A673 (cell line): ENCODE results near the gene SAT1. TPM values are rescaled to one million over a fixed set of nuclear protein-coding genes. Genes with fewer than 3 reads are reported as not detected.

Experiments
- BruUV-seq: library from RNA; stranded (reverse); fragments of 400-500 nt; replicated peaks from 2 replicates; lab custom pipeline; 2021; lab: Mats Ljungman, UMichigan
- CTCF ChIA-PET: fragments of 300-600 bp; sonication (Branson Sonifier 250); formaldehyde crosslinking; loops from one replicate; lab custom pipeline; 2022; ENCODE audit warnings: antibody characterized with exemption; lab: Charles Lee
- POLR2A ChIA-PET: fragments of 300-600 bp; sonication (Branson Sonifier 250); formaldehyde crosslinking; loops from one replicate; lab custom pipeline; 2022; ENCODE audit warnings: antibody characterized with exemption; ENCODE audit not compliant: low non-redundant PET; lab: Charles Lee
- DNase-seq: peaks from one replicate; pipeline ENCODE4 v3.0.0-alpha.2; 2015; ENCODE audit warnings: low spot score
- H3K27ac ChIP-seq: fragments of 200-600 bp; sonication (generic); 2 replicates; pipeline ENCODE4 v1.5.1; 2016; ENCODE audit warnings: mixed run types, low read depth, mild to moderate bottlenecking, mixed read lengths, antibody characterized with exemption, low read length; ENCODE audit not compliant: poor library complexity, severe bottlenecking
- H3K27me3 ChIP-seq: fragments of 200-600 bp; sonication (generic); replicated peaks from 2 replicates; pipeline ENCODE4 v1.6.1; 2017; ENCODE audit warnings: mixed run types, low read depth, mild to moderate bottlenecking, mixed read lengths, antibody characterized with exemption, low read length; ENCODE audit not compliant: insufficient read depth, poor library complexity
- H3K36me3 ChIP-seq: fragments of 200-600 bp; sonication (generic); 2 replicates; pipeline ENCODE4 v1.6.1; 2016; ENCODE audit warnings: mixed run types, mild to moderate bottlenecking, mixed read lengths, antibody characterized with exemption, low read length; ENCODE audit not compliant: insufficient read depth, poor library complexity, severe bottlenecking
- H3K4me1 ChIP-seq: fragments of 200-600 bp; sonication (generic); 2 replicates; pipeline ENCODE4 v1.6.1; 2017; ENCODE audit warnings: mixed run types, mild to moderate bottlenecking, mixed read lengths, antibody characterized with exemption, low read length; ENCODE audit not compliant: insufficient read depth, poor library complexity, severe bottlenecking
- H3K4me3 ChIP-seq: fragments of 200-600 bp; sonication (generic); 2 replicates; pipeline ENCODE4 v1.5.1; 2016; ENCODE audit warnings: low read depth, mixed run types, mild to moderate bottlenecking, mixed read lengths, low read length; ENCODE audit not compliant: poor library complexity, severe bottlenecking
- H3K9me3 ChIP-seq: fragments of 200-600 bp; sonication (generic); 2 replicates; pipeline ENCODE4 v1.6.1; 2016; ENCODE audit warnings: mixed run types, low read depth, mild to moderate bottlenecking, mixed read lengths, antibody characterized with exemption, low read length; ENCODE audit not compliant: poor library complexity, severe bottlenecking
- EZH2 ChIP-seq: fragments of 200-600 bp; sonication (generic); IDR thresholded peaks from 2 replicates; pipeline ENCODE4 v1.6.1; 2017; ENCODE audit warnings: borderline replicate concordance, low read depth, mild to moderate bottlenecking, mixed read lengths, antibody characterized with exemption, low read length; ENCODE audit not compliant: poor library complexity, severe bottlenecking
- intact Hi-C: fragments of 100-400 bp; cut with micrococcal nuclease; formaldehyde crosslinking; loops from one replicate; pipeline ENCODE4 v1.10.0; 2022; ENCODE audit not compliant: unreplicated experiment
- total RNA-seq: library from RNA; stranded (reverse); gene quantifications from 2 replicates; pipeline ENCODE4 v1.2.3, GENCODE V29; 2021
- TF ChIP-seq, protein P1 (sequence below): fragments of 300-800, 200-600 bp; sonication (generic); conservative IDR thresholded peaks from 2 replicates; pipeline ENCODE4 v1.5.1; 2017; ENCODE audit warnings: low read depth, mild to moderate bottlenecking, antibody characterized with exemption, low read length, moderate library complexity, mixed read lengths

SAT1 gene
- total RNA-seq, 1 experiment from 2014 or later: 21.6 TPM

DNA sequence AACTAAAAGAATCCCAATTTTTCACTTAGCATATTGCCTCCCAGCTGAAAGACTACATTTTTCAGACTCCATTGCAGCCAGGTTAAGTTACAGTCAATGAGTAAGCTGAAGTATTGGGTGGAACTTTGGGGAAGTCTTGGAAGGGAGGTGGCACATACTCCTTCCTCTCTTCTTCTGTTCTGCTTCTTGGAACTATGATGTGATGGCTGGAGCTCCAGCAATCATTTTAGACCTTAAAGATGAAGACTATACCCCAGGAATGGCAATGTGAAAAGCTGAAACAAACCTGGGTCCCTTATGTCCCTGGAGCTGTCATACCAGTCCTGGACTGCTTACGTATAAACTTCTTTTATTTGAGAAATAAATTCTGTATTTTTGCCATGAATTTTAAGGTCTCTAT, 30.8 kb downstream of the SAT1 start:
- Histone ChIP-seq H3K4me3 (no peak overlapping the region), H3K27ac (no peak overlapping the region), H3K4me1 (no peaks in the 10 kb centered on the region), H3K36me3 (no peaks in the 10 kb centered on the region), H3K27me3 (no peaks in the 10 kb centered on the region), H3K9me3 (no peaks in the 10 kb centered on the region)
- no peak for DNase-seq
- POLR2A ChIA-PET: no interaction called here
- intact Hi-C loops: no loop called here
- no peak for TF ChIP-seq EZH2
- TF ChIP-seq, protein P1, sequence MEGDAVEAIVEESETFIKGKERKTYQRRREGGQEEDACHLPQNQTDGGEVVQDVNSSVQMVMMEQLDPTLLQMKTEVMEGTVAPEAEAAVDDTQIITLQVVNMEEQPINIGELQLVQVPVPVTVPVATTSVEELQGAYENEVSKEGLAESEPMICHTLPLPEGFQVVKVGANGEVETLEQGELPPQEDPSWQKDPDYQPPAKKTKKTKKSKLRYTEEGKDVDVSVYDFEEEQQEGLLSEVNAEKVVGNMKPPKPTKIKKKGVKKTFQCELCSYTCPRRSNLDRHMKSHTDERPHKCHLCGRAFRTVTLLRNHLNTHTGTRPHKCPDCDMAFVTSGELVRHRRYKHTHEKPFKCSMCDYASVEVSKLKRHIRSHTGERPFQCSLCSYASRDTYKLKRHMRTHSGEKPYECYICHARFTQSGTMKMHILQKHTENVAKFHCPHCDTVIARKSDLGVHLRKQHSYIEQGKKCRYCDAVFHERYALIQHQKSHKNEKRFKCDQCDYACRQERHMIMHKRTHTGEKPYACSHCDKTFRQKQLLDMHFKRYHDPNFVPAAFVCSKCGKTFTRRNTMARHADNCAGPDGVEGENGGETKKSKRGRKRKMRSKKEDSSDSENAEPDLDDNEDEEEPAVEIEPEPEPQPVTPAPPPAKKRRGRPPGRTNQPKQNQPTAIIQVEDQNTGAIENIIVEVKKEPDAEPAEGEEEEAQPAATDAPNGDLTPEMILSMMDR: no peak
- no TSS peak for BruUV-seq
- CTCF ChIA-PET: no interaction called here

DNA sequence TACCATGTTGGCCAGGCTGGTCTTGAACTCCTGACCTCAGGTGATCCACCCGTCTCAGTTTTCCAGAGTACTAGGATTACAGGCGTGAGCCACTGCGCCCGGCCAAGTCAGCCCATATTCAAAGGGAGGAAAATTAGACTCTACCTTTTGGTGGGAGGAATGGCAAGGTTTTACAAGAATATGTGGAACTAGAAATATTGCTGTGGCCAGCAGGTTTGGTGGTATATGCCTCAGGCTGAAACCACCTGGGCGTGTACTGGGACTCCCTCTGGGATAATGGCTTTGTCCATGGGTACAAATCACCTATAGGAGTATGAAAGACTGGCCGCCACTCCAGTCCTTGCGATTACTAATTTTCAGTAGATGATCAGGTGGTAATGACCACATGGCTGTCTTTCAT, 32.4 kb downstream of the SAT1 start:
- no peak overlapping the region for H3K27ac ChIP-seq
- no peaks in the 10 kb centered on the region for H3K27me3 ChIP-seq
- no peaks in the 10 kb centered on the region for H3K4me1 ChIP-seq
- POLR2A ChIA-PET: no interaction called here
- DNase-seq: no peak
- CTCF ChIA-PET: no interaction called here
- no peaks in the 10 kb centered on the region for H3K36me3 ChIP-seq
- no peak for TF ChIP-seq EZH2
- TF ChIP-seq, protein P1: no peak
- no peaks in the 10 kb centered on the region for H3K9me3 ChIP-seq
- intact Hi-C loops: no loop called here
- no TSS peak for BruUV-seq
- no peak overlapping the region for H3K4me3 ChIP-seq

- ChIA-PET POLR2A (no interaction called here), CTCF (no interaction called here)
- Histone ChIP-seq H3K27ac (no peak overlapping the region), H3K36me3 (no peaks in the 10 kb centered on the region), H3K9me3 (no peaks in the 10 kb centered on the region), H3K4me1 (no peaks in the 10 kb centered on the region), H3K27me3 (no peaks in the 10 kb centered on the region), H3K4me3 (no peak overlapping the region)
- no peak for TF ChIP-seq EZH2
- TF ChIP-seq, protein P1: no peak
- intact Hi-C loops: no loop called here
- BruUV-seq: no TSS peak
- no peak for DNase-seq
Measured at GRCh38 chrX:23816179-23816578, 33.2 kb downstream of the SAT1 start.
